ENCODE measurements around the gene TSHZ1. TPM values are rescaled to one million over a fixed set of nuclear protein-coding genes. Genes with fewer than 3 reads are reported as not detected.
"Not testable (repeated sequence)": the region's sequence is repeated elsewhere in the genome, so short reads cannot be mapped to it uniquely, and the experiment has no call there.

TSHZ1 gene
- total RNA-seq, 1 donor from 2014 or later, result 5.5 TPM

DNA sequence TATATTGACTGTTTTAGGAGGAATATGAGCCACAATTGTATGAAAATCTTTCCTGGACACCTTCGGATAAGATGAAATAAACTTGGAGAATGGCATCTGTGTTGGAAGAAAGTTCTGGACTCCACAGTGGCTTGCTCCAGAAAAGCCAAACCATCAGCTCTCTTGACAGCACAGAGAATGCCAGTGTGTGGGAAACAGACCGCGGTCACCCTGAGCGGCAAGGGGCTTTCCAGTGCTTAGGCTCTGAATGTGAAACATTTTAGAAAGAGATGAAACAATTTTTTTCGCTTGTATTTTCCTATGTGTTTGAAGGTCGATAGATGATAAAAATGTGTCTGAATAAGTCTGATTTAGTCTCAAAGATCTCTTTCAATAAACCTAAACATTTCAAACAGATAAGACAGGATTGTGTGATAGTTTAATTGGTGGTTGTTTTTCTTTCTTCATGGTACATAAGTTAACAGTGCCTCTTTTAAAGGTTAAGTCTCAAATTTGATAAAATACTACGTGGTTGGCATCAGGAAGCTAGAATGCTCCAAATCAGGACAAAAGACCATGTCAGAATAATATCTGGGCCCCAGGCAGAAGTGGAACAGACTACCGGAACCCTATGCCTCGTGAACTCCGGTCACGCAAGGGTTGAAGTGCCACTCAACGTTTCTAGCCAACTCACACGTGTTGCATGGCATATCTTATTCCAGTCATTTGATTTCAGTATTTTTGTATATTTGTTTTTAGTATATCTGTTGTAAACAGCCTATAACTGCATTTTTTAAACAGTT is 30.6 kb upstream of the TSHZ1 start:
- DNase-seq (ENCODE audit: low spot score), result no peak

- no peak for DNase-seq (ENCODE audit: low spot score)
These were observed 27.1 kb upstream of the TSHZ1 start for GRCh38 chr18:75183524-75183923.

- DNase-seq (ENCODE audit: low spot score), result no peak
These were observed 26.6 kb upstream of the TSHZ1 start for GRCh38 chr18:75183973-75184493.

GRCh38 chr18:75185460-75185859 is 25.1 kb upstream of the TSHZ1 start:
- no peak for DNase-seq (ENCODE audit: low spot score)

- DNase-seq (ENCODE audit: low spot score), result not testable (repeated sequence)
These were observed 22.9 kb upstream of the TSHZ1 start for GRCh38 chr18:75187702-75188101.

DNA sequence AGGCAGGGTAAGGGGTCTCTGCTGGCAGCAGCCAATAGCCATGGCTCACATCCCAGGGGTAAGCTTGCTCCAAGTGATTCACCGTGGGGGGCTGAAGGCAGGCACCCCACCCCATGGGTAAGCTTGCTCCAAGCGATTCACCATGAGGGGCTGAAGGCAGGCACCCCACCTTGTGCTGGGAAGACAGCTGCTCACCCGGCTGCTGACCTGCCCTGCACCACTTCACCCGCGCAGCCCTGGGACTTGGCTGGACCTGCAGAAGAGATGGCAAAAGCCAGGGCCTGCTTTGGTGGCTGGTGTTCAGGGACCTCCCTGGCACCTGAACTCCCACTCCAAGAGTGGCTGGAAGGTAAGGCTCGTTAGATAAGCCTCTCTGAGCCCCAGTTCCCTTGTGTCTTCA is 20.9 kb upstream of the TSHZ1 start:
- DNase-seq (ENCODE audit: low spot score), result no peak

- no peak for DNase-seq (ENCODE audit: low spot score)
These were observed 17.7 kb upstream of the TSHZ1 start for GRCh38 chr18:75192899-75193298.

DNA sequence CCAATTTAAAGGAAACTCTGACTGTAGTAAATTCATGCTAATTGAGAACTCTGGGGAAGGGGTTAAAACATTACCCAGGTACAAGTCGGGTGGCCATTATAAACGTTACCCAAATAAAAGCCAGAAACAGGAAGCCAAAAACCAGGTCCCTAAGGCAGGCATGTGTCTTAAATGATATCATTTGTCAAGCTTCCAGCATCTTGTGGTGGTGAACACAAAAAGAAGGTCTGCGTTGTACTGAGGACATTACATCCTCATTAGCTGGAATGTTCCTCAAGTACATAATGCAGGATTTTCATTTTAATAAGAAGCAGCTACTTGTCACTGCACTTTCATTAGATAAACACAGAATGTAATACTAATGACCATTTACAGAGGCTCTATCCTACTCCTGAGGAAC is 12.6 kb upstream of the TSHZ1 start:
- DNase-seq (ENCODE audit: low spot score), result no peak

DNA sequence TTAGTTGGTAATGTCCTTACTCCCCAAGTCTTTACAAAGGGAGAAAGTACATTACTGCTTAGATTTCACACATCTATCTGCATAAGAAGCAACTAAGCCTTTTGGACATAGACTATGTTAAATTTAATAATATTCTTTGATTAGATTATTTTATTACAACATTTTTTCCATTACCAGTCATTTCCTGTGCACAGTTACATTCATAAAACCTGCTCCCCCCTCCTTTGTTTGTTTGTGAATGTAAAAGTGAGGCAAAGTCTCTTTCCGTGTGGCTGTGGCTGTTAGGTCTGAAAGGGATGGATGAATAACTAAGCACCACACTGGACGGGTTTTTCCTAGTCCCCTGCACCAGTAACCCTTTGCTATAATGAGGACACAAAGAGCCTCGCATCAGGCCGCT is 11.3 kb upstream of the TSHZ1 start:
- DNase-seq (ENCODE audit: low spot score), result no peak

- DNase-seq (ENCODE audit: low spot score), result no peak
These were observed 10.5 kb upstream of the TSHZ1 start for GRCh38 chr18:75200071-75200470.

DNA sequence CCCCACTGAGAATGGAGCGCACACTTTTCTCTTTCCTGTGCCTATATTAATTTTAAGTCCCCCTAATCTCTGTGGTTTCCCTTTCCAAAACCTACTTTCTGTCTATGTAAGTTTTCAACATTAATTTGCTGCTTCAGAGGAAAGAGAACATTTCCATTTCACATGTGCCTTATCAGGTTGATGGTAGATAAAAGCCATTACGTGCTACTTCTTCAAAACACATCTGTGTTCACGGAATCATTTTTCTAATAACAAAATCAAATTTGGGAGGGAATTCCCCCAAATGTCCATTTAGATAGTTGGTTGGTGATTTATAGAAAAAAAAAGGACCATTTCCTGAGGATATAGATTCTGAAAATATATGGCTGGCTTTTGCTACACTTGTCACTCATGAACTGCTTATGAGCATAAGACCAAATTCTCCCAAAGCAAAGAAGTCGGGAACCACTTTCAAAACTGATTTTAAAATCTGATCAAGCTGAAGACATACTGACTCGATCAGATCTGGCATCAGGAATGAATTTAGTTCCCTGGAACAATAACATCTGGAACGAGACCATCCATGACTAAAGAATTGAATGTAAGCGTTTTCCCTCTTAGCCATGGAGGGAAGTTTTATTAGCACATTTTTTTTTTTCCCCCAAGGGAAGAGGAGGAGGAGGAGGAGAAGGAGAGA is 9.9 kb upstream of the TSHZ1 start:
- DNase-seq (ENCODE audit: low spot score), result no peak

GRCh38 chr18:75201282-75202270 is 9.0 kb upstream of the TSHZ1 start:
- DNase-seq (ENCODE audit: low spot score), result no peak

- no peak for DNase-seq (ENCODE audit: low spot score)
These were observed 7.8 kb upstream of the TSHZ1 start for GRCh38 chr18:75202696-75203365.

GRCh38 chr18:75203416-75204268 is 7.0 kb upstream of the TSHZ1 start:
- peak; percentile 46 for DNase-seq (ENCODE audit: low spot score)

GRCh38 chr18:75204269-75204731 is 6.3 kb upstream of the TSHZ1 start:
- peak; percentile 25 for DNase-seq (ENCODE audit: low spot score)

GRCh38 chr18:75204732-75205513 is 5.7 kb upstream of the TSHZ1 start:
- DNase-seq (ENCODE audit: low spot score), result peak; percentile 38

DNA sequence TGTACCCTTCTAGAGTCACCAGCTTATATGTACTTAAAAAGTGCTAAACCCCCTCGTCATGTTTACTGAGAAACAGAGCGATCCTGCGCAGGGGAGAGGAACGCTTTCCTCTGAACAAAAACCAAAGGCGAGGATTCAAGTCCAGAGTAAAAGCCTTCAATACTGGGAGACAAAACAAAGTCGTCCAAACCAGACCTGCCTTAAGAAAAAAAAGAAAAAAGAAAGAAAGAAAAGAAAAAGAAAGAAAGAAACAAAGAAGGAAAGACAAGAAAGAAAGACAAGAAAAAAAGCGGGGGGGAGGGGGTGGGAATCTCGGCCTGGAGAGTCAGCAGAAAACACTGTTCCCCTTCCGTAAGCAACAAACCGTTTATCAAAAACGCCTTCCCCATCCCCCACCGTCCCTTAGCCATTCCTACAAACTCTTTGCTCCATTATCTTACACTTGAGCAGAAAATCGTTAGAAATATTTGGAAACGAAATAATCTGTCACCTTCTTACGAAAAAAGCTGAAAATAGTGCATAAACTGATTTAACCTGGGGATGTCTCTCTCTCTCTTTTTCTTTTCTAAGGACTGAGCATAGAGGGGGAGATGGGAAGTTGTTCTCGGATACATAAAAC is 5.0 kb upstream of the TSHZ1 start:
- DNase-seq (ENCODE audit: low spot score), result no peak

DNA sequence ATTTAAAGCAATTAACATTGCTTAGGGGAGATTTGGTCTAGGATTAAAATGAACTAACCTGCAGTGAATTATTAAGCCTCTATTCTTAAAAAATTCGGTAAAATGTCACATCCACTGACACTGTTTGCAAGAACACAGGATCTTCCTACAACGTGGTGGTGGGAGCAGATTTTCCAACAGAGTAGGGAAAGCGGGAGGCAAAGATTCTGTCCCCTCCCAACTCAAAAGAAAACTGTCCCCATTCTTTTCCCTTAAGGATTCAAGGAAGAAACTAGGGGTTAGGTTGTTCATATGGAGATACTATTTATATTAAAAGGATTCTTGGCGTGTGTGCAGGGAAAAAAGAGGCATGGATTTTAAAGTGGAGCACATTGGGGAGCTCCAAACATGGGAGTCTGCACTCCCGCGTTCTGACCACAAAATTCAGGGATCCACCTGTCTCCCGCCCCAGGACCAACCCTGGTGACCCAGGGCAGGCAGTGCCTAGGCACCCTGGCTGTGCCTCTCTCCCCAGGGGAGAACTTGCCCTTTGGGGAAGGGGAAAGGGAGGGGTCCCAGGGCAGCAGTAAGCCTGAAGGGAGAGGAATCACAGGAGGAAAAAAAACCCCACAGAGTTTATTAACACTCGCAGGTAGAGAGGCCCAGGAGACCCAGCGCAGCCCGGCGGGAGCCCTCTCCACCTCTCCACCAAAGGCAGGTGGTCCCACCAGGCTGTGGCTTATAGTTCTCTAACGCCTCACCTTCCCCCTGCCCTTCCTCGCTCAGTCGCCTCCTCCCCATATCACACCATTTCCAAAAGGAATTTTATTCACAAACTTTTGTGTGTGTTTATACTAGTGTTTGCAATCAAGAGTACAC is 3.9 kb upstream of the TSHZ1 start:
- no peak for DNase-seq (ENCODE audit: low spot score)
